ENCODE measurements around the gene SLX4IP.

DNA sequence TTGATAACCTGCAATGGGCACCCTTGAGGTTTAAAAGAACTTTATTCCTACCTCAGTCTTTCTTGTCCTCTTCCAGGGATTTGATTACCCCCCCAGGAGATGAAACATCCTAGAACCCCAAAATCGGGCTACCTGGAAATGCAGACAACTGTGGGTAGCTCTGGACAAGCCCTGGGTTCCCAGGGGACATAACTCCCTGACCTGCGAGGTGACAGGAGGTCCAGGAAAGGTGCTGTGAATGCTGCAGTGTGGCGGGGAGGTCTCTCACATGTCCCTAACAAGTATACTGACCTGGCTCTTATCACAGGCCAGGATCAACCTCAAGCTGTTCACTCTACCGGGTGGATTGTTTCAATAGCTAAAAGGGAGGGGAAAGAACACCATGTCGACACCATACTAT, 227.0 kb downstream of the SLX4IP start:
- TF ChIP-seq, protein P1, sequence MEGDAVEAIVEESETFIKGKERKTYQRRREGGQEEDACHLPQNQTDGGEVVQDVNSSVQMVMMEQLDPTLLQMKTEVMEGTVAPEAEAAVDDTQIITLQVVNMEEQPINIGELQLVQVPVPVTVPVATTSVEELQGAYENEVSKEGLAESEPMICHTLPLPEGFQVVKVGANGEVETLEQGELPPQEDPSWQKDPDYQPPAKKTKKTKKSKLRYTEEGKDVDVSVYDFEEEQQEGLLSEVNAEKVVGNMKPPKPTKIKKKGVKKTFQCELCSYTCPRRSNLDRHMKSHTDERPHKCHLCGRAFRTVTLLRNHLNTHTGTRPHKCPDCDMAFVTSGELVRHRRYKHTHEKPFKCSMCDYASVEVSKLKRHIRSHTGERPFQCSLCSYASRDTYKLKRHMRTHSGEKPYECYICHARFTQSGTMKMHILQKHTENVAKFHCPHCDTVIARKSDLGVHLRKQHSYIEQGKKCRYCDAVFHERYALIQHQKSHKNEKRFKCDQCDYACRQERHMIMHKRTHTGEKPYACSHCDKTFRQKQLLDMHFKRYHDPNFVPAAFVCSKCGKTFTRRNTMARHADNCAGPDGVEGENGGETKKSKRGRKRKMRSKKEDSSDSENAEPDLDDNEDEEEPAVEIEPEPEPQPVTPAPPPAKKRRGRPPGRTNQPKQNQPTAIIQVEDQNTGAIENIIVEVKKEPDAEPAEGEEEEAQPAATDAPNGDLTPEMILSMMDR (IDR thresholded peaks at IDR 0.05) = no peak
- TF ChIP-seq MXD4 (CRISPR knock-in tag; IDR thresholded peaks at IDR 0.05; ENCODE audit: borderline replicate concordance) (no peak), FOXK1 (CRISPR knock-in tag; IDR thresholded peaks at IDR 0.05) (no peak)
- TF ChIP-seq, protein P2, sequence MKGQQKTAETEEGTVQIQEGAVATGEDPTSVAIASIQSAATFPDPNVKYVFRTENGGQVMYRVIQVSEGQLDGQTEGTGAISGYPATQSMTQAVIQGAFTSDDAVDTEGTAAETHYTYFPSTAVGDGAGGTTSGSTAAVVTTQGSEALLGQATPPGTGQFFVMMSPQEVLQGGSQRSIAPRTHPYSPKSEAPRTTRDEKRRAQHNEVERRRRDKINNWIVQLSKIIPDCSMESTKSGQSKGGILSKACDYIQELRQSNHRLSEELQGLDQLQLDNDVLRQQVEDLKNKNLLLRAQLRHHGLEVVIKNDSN (CRISPR knock-in tag; IDR thresholded peaks at IDR 0.05) = no peak
- TF ChIP-seq, protein P3, sequence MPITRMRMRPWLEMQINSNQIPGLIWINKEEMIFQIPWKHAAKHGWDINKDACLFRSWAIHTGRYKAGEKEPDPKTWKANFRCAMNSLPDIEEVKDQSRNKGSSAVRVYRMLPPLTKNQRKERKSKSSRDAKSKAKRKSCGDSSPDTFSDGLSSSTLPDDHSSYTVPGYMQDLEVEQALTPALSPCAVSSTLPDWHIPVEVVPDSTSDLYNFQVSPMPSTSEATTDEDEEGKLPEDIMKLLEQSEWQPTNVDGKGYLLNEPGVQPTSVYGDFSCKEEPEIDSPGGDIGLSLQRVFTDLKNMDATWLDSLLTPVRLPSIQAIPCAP (CRISPR knock-in tag; IDR thresholded peaks at IDR 0.05) = no peak

Measured in WTC11 (cell line).